Activated CD4-positive, alpha-beta T cell treated with anti-CD3 and anti-CD28 coated beads, Interleukin-2, amount 50 U/mL, for 24 hours (primary cell): Measurements from ENCODE around the gene DSTYK.
"Not testable (repeated sequence)": the region's sequence is repeated elsewhere in the genome, so short reads cannot be mapped to it uniquely, and the experiment has no call there.

ENCODE experiments used
- DNase-seq, 2 donors: peaks; one replicate each; pipeline ENCODE4 v3.0.0-alpha.2; 2020; ENCODE audit warnings: low read depth in 1 of 2, low spot score in 1 of 2

DSTYK gene

DNA sequence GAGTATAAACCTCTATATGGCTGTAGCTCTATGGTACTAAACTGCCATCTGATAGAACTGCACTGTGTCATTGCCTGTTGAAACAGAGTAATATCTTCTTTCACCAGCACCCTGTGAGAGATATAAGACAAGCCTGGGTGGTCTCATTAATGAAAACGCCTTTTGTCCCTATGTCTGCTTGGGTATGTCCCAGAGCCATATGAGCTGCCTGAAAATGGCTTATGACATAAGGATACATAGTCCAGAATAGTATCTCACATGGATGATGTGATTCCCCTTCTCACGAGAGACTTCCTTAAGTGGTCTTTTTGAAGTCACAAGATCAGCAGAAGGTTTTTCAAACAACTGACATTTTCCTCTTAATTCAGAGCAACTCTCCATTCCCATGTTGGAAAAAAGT is 8.9 kb upstream of the DSTYK start:
- no peak for DNase-seq

DNA sequence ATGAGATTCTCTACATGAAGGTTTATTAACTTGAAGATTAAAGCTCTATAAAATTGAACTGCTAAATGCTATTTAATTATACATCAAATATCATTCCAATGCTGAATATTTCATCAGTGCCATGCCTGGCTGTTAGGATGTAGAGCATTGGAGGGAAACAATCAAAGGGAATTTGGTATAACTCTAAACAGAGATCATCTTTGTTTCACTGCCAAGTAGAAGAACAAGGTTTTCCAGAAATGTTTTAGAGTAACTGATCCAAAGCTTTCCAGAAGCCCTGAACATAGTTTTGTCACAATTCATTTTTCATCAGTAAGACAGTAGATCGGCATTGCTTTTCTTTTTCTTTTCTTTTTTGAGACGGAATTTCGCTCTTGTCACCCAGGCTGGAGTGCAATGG is 5.9 kb upstream of the DSTYK start:
- no peak for DNase-seq

DNA sequence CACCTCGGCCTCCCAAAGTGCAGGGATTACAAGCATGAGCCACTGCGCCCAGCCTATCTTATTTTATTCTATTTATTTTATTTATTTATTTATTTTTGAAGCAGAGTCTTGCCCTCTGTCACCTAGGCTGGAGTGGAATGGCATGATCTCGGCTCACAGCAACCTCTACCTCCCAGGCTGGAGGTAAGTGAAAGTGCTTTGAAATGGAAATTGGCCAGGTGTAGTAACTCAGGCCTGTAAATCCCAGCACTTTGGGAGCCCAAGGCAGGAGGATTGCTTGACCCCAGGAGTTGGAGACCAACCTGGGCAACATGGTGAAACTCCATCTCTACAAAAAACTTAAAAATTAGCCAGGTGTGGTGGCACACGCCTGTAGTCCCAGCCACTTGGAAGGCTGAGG is 5.1 kb upstream of the DSTYK start:
- no peak for DNase-seq

DNA sequence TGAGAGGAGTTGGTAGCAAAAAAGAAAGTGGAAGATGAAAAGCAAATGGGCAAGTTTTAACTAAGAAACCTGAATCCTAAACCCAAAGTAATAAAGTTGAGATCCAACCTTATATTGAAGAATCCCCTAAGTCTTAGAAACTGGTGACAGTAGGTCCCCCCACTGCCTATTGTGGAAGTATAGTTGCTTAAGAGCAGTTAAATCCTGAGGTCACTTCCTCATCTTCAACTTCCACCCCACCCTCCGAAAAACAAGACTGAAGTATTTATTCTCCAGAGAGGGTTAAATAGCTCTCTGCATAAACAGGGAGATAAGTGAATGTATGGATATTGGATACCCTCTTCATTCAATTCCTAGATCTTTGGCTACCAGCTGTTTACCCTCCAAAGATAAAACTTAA is 3.3 kb upstream of the DSTYK start:
- no peak for DNase-seq

DNA sequence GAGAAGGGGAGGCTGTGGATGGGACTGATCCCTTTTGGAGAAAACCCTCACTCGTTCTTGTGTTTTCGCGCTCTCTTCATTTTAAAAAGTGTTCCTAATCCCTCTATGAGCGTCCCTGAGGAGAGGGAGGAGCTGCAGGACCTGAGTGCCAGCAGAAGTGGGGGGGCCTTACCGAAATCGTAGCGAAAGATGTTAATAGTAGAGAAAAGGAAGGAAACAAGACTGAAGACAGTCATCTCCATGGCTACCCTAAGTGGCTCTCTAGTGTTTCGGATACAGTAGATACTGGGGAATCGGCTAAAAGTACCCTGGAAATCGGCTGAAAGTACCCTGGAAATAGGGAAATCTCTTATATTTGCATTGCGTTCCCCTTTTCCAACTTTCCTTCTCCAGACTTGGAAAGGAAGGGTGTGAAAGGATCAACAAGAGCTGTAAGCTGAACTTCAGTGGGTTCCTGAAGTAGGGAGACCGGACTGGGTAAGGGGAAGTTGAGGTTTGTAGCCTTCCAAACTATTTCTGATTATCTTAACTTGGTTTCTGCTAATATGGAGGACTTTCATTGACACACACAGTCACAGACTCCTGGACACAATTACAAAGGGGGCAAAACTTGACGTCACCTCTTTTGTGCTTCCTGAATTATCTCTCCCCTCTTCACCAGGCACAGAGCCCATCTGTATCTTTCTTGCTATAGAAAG is 486 bp upstream of the DSTYK start:
- peak in 1 of 2 donors; percentile 11 for DNase-seq

DNA sequence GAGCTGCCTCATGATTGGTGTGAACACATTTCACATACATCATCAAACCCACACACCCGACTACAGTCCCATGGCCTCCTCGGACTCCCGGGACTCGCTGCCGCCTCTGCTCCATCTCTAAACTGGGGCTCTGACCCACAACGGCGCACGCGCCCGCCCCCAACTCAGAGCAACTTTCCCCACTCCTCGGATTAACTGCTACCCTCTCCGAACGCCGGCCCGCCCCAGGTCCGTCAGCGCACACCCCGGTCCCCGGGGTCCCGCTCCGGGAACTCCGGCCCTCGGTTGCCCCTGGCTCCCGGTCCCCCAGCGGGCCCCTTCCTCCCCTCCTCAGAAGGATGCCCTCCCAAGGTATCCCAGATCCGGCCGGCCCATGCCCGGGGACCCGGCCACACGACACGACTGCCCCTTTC is 740 bp downstream of the DSTYK start:
- DNase-seq, result no peak

DNA sequence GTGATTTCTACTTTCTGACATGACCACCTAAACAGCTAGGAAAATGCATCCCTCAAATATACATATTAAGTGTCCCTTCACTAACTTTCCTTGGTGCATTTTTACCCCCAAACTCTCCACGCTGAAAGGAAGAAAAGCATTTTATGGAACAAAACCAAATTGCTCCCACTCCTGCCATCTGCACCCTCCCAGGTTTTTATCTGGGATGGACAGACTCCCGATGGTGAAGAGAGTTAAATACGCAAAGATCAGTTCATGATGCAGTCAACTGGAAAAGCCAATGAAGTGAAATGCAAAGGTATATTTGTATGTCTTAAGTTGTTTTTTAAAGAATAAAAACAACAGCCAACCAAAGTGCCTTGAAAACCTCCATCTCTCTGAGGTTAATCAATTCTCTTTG is 2.7 kb downstream of the DSTYK start:
- no peak for DNase-seq

DNA sequence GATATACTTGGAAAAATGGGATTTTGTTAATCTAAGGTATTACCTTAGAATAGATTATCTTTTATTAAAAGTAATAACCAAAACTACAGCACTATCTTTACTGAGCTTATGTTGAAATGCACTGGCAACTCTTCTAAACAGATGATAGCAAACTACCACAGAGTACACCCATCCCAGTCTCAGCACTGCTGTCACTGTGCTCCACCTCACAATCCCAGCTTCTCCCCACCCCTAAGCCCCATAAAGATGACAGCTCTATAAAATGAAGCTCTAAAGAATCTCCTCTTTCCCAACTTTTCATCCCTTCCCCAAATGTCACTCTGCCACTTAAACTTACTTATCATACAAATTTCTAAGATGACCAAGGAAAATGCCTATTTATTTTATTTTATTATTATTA is 6.4 kb downstream of the DSTYK start:
- no peak for DNase-seq

DNA sequence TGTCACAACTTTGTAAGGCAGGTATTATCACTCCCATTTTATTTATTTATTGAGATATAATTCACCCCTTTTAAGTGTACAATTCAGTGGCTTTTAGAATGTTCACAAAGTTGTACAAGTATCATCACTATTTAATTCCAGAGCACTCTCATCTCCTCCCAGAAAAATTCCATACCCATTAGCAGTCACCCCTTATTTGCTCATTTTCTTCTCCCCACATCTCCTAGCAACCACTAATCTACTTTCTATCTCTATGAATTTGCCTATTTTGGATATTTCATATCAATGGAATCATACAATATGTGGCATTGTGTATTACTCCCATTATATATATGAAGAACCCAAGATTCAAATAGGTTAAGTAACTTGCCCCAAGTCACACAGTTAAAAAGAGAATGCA is 7.0 kb downstream of the DSTYK start:
- DNase-seq, result no peak

DNA sequence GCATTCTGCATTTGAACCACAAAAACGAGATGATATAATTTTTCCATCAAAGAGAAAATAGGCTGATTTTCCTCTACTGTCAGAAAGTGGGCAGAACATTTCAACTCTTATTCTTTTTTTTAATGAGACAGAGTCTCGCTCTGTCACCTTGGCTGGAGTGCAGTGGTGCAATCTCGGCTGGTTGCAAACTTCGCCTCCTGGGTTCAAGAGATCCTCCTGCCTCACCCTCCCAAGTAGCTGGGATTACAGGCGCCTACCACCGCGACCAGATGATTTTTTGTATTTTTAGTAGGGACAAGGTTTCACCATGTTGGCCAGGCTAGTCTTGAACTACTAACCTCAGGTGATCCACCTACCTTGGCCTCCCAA is 11.6 kb downstream of the DSTYK start:
- DNase-seq, result no peak

DNA sequence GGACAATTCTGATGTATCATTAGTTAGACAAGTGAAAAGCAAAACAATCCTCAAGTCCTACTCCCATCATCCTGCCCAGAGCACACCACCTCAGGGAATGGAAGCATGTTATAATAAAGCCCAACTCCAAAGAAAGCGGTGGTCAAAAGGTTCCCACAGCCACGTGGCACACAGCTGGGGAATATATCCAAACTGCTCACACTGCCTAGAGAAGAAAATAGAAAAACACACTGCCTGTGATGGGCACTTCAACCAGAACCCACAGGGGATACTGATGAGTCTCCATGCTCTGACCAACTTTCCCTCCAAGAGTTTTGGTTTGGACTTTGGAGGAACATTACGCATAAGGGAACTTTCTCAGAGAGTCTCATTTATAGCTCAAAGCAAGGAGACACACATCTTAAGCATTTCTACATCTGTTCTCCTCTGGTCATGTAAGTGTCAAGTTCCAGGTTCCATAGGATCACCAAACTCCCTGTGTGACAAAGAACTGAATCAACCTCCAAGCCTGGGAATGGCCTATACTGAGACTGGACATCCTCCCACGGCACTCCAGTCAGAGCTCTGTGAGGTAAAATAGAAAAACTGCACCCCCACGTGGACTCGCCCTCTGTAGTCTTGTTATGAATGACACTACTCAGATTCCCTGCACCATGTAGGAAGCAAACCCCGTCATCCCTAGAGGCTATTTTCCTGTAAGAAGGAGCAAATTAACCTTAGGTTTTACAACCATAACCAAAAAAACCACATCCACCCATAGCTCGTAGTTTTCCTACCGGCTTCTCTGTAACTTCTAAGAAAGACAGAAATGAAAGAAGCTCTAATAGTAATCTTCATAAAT is 12.2 kb downstream of the DSTYK start:
- peak in 1 of 2 donors; percentile 44 for DNase-seq

DNA sequence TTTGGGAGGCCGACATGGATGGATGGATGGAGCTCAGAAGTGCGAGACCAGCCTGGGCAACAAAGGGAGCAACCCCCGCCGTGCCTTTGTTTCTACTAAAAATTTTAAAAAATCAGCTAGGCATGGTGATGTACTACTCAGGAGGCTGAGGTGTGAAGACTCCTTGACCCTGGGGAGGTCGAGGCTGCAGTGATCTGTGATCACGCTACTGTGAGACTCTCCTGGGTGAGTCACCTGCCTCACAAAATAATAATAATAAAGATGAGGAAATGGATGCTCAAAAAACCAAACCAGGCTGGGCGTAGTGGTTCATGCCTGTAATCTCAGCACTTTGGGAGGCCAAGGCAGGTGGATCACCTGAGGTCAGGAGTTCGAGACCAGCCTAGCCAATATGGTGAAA is 19.2 kb downstream of the DSTYK start:
- DNase-seq, result no peak

DNA sequence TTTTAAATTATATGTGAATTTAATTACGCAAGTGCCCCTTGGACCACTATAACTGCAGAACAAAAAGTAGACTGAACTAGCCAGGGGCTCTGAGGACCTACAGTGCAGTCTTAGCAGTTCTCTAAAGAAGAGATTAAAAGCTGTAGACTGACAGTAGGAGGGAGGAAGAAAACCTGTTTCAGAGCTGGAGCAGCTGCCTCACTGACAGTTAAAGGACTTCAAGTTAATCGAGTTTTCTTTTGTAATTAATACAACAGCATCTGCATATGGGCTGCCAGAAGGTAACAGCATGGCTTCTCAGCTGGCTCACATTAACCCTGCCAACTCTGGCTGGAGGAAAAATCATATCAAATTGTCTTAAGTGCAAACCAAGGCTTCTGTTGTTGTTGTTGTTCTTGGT is 19.9 kb downstream of the DSTYK start:
- DNase-seq, result no peak

DNA sequence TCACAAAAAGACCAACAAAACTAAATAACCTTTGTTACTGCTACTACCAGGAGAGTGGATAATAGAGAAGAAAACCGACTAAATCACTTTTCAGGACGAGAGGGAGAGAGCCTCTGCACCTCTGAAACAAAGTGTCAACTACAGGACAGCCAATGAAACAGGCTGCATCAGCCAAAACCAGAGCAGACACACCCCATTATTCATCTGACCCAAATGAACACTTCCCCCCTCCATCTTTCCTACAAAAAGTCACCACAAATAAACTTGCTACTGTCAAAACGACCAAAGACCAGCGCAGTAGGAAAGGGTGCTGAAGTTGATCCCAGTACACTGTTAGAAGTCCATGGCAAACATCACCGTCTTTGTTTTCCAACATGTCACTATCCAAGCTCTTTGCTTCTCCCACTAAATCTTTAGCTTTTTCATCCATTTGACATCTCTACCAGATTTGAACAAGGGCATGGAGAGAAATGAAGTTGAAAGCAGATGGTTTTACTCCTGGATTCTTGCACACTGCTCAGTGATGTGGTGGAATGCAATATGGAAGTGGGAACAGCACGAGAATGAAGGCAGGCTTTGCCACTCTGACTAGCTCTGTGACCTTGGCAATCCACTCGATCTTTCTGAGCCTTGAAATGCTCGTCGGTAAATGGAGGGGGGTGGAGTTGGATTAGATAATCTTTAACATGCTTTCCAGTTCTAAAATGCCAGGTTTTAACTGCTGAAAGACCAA is 20.5 kb downstream of the DSTYK start:
- no peak for DNase-seq

DNA sequence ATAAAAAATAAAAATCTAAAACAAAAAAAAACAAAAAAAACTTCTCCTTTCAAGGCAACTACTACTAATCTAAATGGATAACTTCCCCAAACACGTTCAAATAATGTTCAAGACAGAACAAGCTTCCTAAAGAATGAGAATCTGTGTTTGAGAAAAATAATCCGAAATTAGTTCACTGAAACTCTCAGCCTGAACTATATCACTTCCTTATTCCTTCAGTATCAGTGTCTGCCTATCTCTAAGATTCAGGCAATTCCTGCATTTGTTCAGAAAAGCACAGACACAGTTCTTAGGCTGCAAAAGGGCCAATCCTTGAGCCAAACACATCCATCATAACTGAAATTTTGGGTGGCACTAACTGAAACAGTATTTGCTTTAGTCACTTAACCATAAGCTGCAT is 22.4 kb downstream of the DSTYK start:
- no peak for DNase-seq

DNA sequence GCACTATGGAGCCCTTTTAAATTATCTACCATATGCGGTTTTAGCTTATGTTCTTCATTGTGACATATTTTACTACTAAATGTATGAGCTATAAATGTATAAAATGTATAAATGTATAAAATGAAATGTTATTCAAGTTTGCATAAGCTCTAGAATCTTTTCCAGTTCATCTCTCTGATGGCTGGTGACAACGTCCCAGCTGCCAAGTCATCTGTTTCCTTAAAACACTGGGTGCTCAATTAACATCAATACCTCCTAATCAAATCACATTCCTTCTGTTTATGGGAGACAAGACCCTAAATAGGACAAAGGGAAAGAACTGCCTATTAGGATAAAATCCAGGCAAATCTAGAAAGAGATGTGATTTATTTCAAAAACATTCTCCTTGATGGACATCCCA is 22.9 kb downstream of the DSTYK start:
- no peak for DNase-seq

DNA sequence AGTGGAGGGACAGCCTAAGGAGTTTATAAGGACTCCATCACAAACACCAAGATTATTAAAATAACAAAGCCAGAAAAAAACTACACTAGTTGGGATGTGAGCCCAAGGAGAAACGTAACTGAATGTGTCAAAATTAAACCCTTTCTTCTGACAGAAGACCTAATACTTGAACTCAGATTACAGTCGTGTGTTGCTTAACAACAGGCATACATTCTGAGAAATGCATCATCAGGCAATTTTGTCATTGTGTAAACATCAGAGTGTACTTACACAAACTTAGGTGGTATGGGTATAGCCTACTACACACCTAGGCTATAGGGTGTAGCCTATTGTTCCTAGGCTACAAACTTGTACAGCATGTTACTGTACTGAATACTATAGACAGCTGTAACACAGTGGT is 23.4 kb downstream of the DSTYK start:
- DNase-seq, result no peak

DNA sequence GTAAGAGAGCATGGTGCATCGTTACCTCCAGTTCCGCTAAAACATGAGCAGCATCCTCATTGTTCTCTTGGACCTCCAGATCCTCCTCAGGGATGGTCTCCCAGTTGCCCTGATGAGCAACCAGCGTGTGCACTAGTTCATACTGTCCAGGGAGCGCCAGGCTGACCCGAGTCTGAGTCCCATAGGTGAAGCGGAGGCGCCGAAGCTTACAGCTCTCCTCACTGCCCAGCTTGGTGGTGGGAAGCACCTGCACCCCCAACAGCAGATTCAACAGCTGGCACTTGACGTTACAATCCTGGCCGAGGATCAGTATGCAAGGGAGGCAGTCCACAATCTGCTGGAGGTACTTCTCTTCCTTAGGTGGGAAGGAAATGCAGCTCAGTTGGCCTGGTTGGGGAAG is 24.1 kb downstream of the DSTYK start:
- no peak for DNase-seq

DNA sequence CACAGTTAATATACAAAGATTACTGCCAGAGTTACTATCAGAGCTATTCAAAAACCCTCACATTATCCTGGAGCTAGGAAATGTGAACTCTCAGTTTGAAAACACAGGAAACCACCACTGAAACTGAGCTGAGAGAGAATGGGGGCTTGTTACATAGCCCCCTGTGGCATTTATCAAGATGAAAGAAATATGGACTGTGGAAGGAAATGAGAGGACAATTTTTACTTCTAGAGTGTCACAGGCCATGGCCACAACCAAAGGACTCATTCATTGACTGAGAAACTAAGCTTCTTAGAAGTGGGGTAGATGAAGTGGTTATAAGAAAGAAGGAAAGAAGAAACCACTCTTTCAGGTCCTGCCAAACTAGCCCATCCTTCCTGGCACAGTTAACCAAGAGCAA is 25.3 kb downstream of the DSTYK start:
- DNase-seq, result no peak

DNA sequence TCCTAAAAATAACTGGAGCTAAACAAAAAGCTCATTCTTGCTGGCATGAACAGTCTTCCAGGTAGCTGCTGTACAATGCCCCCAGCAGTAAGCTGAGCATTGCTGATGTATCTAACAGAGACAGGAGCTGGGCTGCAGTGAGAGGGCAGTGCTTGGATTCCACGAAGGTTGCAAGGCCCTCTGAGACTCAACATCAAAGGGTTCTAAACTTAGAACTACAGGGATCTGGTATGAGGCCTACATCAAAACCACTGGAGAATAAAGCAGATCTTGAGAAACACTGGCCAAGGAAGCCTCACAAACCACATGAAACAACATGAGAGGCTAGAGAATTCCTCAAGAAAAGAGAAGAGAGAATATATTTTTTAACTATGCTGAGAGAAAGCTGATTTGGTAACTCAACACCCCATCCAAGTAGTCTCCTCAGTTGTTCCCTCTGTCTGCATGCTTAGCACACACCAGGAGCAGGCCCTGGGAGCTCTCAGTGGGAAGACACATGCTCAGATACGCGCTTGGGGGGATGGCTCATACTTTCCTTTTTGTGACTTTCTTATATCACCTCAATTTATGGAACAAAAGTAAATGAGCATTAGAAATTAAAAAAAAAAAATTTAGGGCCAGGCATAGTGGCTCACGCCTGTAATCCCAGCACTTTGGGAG is 27.7 kb downstream of the DSTYK start:
- DNase-seq, result no peak

DNA sequence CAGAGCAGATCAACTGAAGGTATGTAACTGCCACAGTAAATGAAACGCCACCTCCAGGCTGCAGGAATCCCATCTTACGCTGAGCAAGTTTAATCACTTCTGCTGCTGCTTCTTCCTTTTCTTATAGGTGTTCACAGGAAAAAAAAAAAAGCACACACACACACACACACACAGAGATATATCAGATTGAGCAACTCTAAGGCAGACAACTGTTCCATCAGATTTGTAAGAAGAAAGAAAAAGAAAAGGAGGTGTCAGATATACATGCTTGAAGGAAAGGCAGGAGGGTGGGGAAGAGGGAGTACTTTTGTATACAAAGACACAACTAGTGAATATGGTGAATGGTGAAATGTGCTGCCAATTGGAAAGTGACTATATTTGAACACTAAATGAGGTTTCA is 28.6 kb downstream of the DSTYK start:
- no peak for DNase-seq

DNA sequence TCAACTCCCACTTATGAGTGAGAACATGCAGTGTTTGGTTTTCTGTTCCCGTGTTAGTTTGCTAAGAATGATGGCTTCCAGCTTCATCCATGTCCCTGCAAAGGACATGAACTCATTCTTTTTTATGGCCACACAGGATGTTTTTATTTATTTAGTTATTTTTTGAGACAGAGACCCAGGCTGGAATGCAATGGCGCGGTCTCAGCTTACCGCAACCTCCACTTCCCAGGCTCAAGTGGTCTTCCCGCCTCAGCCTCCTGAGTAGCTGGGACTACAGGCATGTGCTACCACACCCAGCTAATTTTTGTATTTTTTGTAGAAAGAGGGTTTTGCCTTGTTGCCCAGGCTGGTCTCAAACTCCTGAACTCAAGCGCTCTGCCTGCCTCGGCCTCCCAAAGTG is 31.2 kb downstream of the DSTYK start:
- DNase-seq, result not testable (repeated sequence)
